Neural progenitor cell (in vitro differentiated cells): ENCODE data around the gene EPYC. TPM values are rescaled to one million over a fixed set of nuclear protein-coding genes. Genes with fewer than 3 reads are reported as not detected.

Experiments
- DNase-seq: peaks from one replicate; pipeline ENCODE4 v3.0.0-alpha.2; 2016; ENCODE audit warnings: low spot score
- H2AFZ ChIP-seq: fragments of 200-600 bp; sonication (generic); replicated peaks from 2 replicates; pipeline ENCODE4 v1.6.1; 2016; ENCODE audit warnings: antibody characterized with exemption
- H3F3A ChIP-seq: fragments of 200-600 bp; sonication (generic); 2 replicates; pipeline ENCODE4 v1.6.1; 2016; ENCODE audit warnings: antibody characterized with exemption, low read depth
- H3K27ac ChIP-seq: fragments of 200-600 bp; sonication (generic); 2 replicates; pipeline ENCODE4 v1.5.1; 2016; ENCODE audit warnings: mild to moderate bottlenecking
- H3K27me3 ChIP-seq: fragments of 200-600 bp; sonication (generic); 2 replicates; pipeline ENCODE4 v1.6.1; 2016; ENCODE audit warnings: mild to moderate bottlenecking, moderate library complexity
- H3K36me3 ChIP-seq: fragments of 200-600 bp; sonication (generic); 2 replicates; pipeline ENCODE4 v1.5.1; 2016
- H3K4me1 ChIP-seq: fragments of 200-600 bp; sonication (generic); 2 replicates; pipeline ENCODE4 v1.6.1; 2016; ENCODE audit warnings: mixed run types
- H3K4me2 ChIP-seq: fragments of 200-600 bp; sonication (generic); 2 replicates; pipeline ENCODE4 v1.6.1; 2016
- H3K4me3 ChIP-seq: fragments of 200-600 bp; sonication (generic); 2 replicates; pipeline ENCODE4 v1.5.1; 2016
- H3K79me2 ChIP-seq: fragments of 200-600 bp; sonication (generic); 2 replicates; pipeline ENCODE4 v1.6.1; 2016; ENCODE audit warnings: low read depth
- H3K9ac ChIP-seq: fragments of 200-600 bp; sonication (generic); 2 replicates; pipeline ENCODE4 v1.6.1; 2016
- H3K9me3 ChIP-seq: fragments of 200-600 bp; sonication (generic); 2 replicates; pipeline ENCODE4 v1.5.1; 2016; ENCODE audit warnings: low read depth
- H4K20me1 ChIP-seq: fragments of 200-600 bp; sonication (generic); 2 replicates; pipeline ENCODE4 v1.6.1; 2016; ENCODE audit warnings: low read depth
- H3K27ac Mint-ChIP-seq: 3 replicates; pipeline ENCODE4 v1.8.0; 2021; ENCODE audit warnings: mixed read lengths
- H3K27me3 Mint-ChIP-seq: 2 replicates; pipeline ENCODE4 v1.8.0; 2022; ENCODE audit warnings: low read depth, mild to moderate bottlenecking, inconsistent platforms, moderate library complexity, mixed read lengths; ENCODE audit not compliant: insufficient read depth
- H3K36me3 Mint-ChIP-seq: 3 replicates; pipeline ENCODE4 v1.8.0; 2021; ENCODE audit warnings: mixed read lengths
- H3K4me1 Mint-ChIP-seq: 3 replicates; pipeline ENCODE4 v1.8.0; 2021; ENCODE audit warnings: mixed read lengths
- H3K4me3 Mint-ChIP-seq: 3 replicates; pipeline ENCODE4 v1.8.0; 2021; ENCODE audit warnings: mild to moderate bottlenecking, moderate library complexity, mixed read lengths
- H3K9me3 Mint-ChIP-seq: 3 replicates; pipeline ENCODE4 v1.8.0; 2020; ENCODE audit warnings: mixed read lengths
- EZH2 ChIP-seq: fragments of 200-600 bp; sonication (generic); IDR thresholded peaks from 2 replicates; pipeline ENCODE4 v1.6.1; 2017; ENCODE audit warnings: antibody characterized with exemption, mild to moderate bottlenecking, moderate library complexity
- EZH2phosphoT487 ChIP-seq: fragments of 200-600 bp; sonication (generic); IDR thresholded peaks from 2 replicates; pipeline ENCODE4 v1.6.1; 2017; ENCODE audit warnings: antibody characterized with exemption
- total RNA-seq: library from RNA; depleted of rRNA; stranded (reverse); fragments of >200 nt; gene quantifications from 2 replicates; pipeline ENCODE4 v1.2.3, GENCODE V29; 2015; ENCODE audit warnings: low replicate concordance
- TF ChIP-seq, protein P1 (sequence below): fragments of 200-600 bp; sonication (generic); IDR thresholded peaks from 2 replicates; pipeline ENCODE4 v1.5.1; 2017; ENCODE audit warnings: antibody characterized with exemption, mild to moderate bottlenecking

Gene EPYC
- total RNA-seq, 1 donor from 2014 or later, result not detected

DNA sequence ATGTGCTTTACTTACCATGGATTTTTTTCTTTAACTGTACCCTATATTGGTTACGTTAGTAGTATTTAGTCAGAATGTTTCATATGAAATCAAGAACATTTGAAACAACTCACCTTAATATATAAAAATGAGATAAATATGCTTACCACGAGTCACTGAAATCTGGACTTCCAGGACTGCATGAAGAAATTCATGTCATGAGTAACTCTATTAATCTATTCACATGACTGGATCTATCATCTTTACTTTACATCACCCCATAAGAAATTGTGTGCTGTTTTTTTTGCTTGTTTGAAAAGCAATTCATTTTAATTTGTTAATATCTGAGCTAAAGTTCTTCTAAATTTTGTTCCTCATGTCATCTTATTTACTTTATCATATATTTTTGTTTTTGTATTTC is 5.2 kb downstream of the EPYC start:
- H3K27ac ChIP-seq, result no peak overlapping the region
- Mint-ChIP-seq H3K27ac (no peak overlapping the region), H3K4me3 (no peak overlapping the region), H3K27me3 (no peaks in the 10 kb centered on the region), H3K36me3 (no peaks in the 10 kb centered on the region), H3K9me3 (no peaks in the 10 kb centered on the region), H3K4me1 (peaks cover 9% of the 10 kb centered on the region)
- TF ChIP-seq EZH2, result no peak
- TF ChIP-seq, protein P1, sequence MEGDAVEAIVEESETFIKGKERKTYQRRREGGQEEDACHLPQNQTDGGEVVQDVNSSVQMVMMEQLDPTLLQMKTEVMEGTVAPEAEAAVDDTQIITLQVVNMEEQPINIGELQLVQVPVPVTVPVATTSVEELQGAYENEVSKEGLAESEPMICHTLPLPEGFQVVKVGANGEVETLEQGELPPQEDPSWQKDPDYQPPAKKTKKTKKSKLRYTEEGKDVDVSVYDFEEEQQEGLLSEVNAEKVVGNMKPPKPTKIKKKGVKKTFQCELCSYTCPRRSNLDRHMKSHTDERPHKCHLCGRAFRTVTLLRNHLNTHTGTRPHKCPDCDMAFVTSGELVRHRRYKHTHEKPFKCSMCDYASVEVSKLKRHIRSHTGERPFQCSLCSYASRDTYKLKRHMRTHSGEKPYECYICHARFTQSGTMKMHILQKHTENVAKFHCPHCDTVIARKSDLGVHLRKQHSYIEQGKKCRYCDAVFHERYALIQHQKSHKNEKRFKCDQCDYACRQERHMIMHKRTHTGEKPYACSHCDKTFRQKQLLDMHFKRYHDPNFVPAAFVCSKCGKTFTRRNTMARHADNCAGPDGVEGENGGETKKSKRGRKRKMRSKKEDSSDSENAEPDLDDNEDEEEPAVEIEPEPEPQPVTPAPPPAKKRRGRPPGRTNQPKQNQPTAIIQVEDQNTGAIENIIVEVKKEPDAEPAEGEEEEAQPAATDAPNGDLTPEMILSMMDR, result no peak
- H3K4me3 ChIP-seq, result no peak overlapping the region
- no peaks in the 10 kb centered on the region for H4K20me1 ChIP-seq
- no peaks in the 10 kb centered on the region for H3F3A ChIP-seq
- H3K9me3 ChIP-seq, result no peaks in the 10 kb centered on the region
- no peak overlapping the region for H2AFZ ChIP-seq
- H3K36me3 ChIP-seq, result no peaks in the 10 kb centered on the region
- no peak overlapping the region for H3K9ac ChIP-seq
- H3K27me3 ChIP-seq, result no peaks in the 10 kb centered on the region
- no peak overlapping the region for H3K4me2 ChIP-seq
- no peaks in the 10 kb centered on the region for H3K79me2 ChIP-seq
- H3K4me1 ChIP-seq, result no peaks in the 10 kb centered on the region
- DNase-seq, result no peak

DNA sequence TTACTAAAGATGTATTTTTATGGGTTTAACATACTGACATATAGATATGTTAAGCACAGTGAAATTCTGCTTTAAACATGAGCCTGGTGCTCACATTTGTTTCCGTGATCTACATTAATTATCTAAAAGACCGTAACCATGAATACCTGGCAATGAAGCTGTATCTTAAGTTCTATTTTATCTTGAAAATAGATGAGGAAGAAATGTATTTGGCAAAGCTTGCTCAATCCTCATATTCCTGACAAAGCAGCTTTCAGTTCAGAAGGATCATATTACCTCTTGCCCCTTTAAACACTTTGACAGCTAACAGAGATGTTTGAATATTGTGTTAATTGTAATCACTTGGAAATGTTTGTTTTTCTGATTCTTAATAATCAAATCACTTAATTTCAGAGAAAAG is 9.8 kb downstream of the EPYC start:
- H3K27me3 Mint-ChIP-seq, result no peaks in the 10 kb centered on the region
- Histone ChIP-seq H4K20me1 (no peaks in the 10 kb centered on the region), H3K79me2 (no peaks in the 10 kb centered on the region), H3F3A (no peaks in the 10 kb centered on the region), H2AFZ (no peak overlapping the region), H3K36me3 (no peaks in the 10 kb centered on the region), H3K9me3 (no peaks in the 10 kb centered on the region), H3K9ac (no peak overlapping the region), H3K4me1 (no peaks in the 10 kb centered on the region), H3K27ac (no peak overlapping the region), H3K4me2 (no peak overlapping the region), H3K4me3 (no peak overlapping the region), H3K27me3 (no peaks in the 10 kb centered on the region)
- H3K4me1 Mint-ChIP-seq, result peaks cover 16% of the 10 kb centered on the region
- peaks cover 20% of the 10 kb centered on the region for H3K9me3 Mint-ChIP-seq
- H3K27ac Mint-ChIP-seq, result no peak overlapping the region
- no peak overlapping the region for H3K4me3 Mint-ChIP-seq
- no peak for DNase-seq
- H3K36me3 Mint-ChIP-seq, result peaks cover 4% of the 10 kb centered on the region
- TF ChIP-seq EZH2phosphoT487 (no peak), EZH2 (no peak)
- TF ChIP-seq, protein P1, result no peak

DNA sequence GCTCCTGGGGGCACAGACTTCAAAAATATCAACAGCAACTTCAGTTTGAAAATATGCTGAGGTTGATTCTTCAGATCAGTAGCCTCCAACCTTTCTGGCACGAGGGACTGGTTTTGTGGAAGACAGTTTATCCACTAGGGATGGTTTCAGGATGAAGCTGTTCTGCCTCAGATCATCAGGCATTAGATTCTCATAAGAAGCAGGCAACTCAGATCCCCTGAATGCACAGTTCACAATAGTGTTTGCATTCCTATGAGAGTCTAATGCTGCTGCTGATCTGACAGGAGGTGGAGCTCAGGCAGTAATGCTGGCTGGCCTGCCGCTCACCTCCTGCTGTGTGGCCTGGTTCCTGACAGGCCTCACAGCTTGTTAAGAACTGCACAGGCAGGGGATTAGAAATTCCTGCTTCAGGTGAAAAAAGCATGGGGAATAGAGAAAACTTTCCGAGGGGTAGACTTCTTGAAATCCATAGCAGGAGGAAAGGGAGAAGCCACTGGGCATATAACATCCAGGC is 12.8 kb downstream of the EPYC start:
- Histone ChIP-seq H3K27ac (no peak overlapping the region), H3K27me3 (no peaks in the 10 kb centered on the region), H3K79me2 (no peaks in the 10 kb centered on the region), H3K4me2 (no peak overlapping the region), H3K36me3 (no peaks in the 10 kb centered on the region), H3K9ac (no peak overlapping the region), H3F3A (no peaks in the 10 kb centered on the region), H3K9me3 (no peaks in the 10 kb centered on the region), H3K4me1 (no peaks in the 10 kb centered on the region), H2AFZ (no peak overlapping the region), H3K4me3 (no peak overlapping the region), H4K20me1 (no peaks in the 10 kb centered on the region)
- Mint-ChIP-seq H3K4me1 (peaks cover 16% of the 10 kb centered on the region), H3K4me3 (no peak overlapping the region), H3K27me3 (peaks cover 2% of the 10 kb centered on the region), H3K27ac (no peak overlapping the region), H3K36me3 (peaks cover 6% of the 10 kb centered on the region), H3K9me3 (peaks cover 22% of the 10 kb centered on the region)
- no peak for TF ChIP-seq EZH2
- TF ChIP-seq, protein P1, result no peak
- DNase-seq, result peak; percentile 27
